Measurements from ENCODE around the gene HIRA.
"Not testable (repeated sequence)": the region's sequence is repeated elsewhere in the genome, so short reads cannot be mapped to it uniquely, and the experiment has no call there.

Gene HIRA

DNA sequence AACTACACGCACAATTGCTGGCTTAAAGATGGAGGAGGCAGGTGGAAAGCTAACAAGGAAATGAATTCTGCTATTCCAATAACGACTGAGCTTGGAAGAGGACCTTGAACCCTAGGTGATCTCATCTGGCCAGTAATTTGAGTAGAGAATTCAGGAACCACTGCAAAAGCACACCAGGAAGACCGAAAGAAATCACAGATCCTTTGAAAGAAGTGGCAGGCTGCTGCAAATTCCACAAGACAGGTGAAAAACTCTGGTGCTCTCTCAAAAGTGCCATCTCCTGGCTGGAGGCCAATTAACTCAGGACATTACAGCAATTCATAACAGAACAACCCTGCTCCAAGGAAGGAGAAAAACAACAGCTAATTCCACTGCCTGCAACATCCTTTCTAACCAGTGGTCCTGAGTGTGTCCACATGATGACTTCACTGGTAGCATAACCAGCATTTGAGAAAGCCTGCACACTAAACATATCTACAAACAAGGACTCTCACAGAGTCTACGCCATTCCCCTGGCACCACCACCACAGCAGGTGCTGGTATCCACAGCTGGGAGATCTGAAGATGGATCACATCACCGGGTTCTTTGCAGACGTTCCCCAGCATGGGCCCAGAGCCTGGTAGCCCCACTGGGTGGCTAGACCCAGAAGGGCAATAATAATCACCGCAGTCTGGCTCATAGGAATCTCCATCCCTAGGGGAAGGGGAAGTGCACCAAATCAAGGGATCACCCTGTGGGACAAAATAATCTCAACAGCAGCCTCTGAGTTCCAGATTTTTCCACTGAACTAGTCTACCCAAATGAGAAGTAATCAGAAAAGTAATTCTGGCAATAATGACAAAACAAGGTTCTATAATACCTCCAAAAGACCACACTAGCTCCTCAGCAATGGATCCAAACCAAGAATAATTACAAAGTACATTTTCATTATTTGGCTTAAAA is 95.1 kb downstream of the HIRA start:
- in situ Hi-C loops (cut with HindIII; ENCODE audit: low sequenced_read_pairs): no loop called here

DNA sequence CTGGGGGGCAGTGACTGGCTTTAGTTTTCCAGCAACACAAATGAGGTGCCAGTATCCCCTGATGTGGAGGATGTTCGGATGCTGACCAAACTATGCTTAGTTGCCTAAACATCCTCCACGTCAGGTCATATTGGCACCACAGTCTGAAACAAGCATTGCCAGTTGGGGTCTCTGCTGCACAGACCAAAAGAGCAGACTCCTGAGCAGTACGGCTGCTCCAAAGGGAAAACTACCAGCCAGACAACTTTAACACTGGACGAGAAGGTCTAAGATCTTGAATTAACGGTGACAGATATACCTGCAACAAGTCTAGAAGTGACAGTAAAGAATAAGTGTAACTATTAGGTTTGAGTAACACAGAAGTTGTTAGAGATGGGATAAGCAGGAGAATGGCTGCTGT is 99.6 kb downstream of the HIRA start:
- in situ Hi-C loops (cut with HindIII; ENCODE audit: low sequenced_read_pairs): no loop called here

DNA sequence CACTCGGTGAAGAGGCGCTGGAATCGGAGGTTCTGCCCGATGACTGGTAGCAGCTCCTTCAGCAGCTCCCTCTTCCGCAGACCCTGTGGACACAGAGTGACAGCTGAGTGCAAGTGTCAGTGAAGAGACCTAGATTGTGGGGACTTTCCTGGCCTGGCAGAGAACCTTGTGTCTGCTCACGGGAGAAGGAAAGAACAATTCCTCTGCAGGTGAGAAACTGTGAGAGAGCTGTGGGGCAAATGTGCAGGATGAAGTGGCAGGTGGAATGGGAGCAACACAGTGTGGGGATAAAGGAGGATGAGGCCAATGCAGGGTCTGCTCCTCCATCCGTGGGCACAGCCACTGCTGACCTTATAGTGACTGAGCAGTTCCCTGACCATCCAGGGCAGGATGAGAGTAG is 100.1 kb downstream of the HIRA start:
- in situ Hi-C loops (cut with HindIII; ENCODE audit: low sequenced_read_pairs): no loop called here

DNA sequence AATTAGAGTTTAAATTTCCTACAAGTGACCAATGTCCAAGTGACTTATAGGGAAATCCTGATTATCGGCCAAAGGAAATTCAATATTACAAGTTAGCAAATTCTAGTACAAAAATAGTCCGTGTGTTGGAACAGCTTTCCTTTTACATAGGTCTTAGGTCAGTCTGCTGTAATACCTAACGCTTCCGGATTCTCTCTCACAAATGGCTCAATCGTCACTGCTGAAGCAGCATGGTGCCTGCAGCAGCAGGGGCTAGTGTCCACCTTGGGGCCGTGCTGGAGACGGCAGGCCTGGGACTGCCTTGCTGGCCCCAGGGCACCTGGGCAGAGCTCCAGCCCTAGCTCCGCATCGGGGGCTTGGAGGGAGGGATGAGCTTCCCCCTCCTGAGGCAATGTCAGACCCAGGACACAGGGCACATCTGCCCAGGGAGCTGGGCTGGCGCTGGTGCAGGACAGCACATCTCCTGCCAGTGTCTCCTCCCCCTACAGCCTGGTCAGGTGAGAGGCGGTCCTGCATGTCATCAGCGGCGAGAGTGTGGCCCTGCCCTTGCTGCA is 100.6 kb downstream of the HIRA start:
- in situ Hi-C loops (cut with HindIII; ENCODE audit: low sequenced_read_pairs): no loop called here

DNA sequence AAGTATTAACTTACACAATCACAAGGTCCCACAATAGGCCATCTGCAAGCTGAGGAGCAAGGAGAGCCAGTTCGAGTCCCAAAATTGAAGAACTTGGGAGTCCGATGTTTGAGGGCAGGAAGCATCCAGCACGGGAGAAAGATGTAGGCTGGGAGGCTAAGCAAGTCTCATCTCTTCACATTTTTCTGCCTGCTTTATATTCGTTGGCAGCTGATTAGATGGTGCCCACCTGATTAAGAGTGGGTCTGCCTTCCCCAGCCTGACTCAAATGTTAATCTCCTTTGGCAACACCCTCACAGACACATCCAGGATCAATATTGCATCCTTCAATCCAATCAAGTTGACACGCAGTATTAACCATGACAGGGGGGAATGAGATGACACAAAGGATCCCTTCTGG is 101.3 kb downstream of the HIRA start:
- in situ Hi-C loops (cut with HindIII; ENCODE audit: low sequenced_read_pairs): not testable (repeated sequence)

DNA sequence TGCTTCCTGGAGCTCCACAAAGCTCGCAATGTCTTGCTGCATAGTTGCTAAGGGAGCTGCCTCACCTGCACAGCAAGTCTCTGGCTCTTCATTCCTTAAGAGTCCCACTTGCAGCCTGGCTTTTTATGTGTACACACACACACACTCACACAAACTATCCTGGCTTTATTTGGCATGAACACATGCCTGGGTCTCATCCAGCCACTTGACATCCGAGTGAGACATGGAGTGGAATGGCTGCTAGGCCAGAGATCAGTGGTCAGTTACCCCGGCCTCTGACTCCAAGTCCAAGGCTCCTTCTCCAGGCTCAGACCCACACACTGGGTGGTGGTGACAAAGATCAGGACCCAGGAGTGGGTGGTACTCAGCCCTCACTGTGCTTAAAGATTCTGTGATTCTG is 102.1 kb downstream of the HIRA start:
- in situ Hi-C loops (cut with HindIII; ENCODE audit: low sequenced_read_pairs): no loop called here

DNA sequence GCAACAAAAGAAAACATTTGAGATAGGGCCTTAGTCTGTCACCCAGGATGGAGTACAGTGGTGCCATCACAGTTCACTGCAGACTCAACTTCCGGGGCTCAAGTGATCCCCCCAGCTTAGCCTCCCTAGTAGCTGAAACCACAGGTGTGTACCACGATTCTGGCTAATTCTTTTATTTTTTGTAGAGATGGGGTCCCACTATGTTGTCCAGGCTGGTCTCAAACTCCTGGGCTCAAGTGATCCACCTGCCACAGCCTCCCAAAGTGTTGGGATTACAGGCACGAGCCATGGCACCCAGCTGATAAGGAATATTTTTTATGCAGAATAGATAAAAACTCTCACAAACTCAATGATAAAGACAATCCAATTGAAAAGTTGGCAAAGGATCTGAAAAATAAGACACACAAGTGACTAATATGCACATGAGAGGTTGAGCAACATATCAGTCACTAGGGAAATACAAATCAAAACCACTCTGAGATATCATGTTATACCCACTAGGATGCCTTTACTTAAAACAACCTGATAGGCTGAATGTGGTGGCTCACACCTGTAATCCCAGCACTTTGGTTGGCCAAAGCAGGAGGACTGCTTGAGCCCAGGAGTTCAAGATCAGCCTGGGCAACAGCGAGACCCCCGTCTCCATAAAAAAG is 106.1 kb downstream of the HIRA start:
- in situ Hi-C loops (cut with HindIII; ENCODE audit: low sequenced_read_pairs): no loop called here

DNA sequence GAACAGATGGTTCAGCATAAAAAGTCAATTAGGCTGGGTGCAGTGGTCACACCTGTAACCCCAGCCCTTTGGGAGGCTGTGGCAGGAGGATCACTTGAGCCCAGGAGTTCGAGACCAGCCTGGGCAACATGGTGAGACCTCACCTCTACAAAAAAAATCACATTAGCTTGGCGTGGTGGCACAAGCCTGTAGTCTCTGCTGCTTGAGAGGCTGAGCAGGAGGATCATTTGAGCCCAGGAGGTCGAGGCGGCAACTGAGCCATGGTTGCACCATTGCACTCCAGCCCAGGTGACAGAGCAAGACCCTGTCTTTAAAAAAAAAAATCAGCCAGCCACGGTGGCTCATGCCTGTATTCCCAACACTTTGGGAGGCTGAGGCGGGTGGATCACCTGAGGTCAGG is 108.1 kb downstream of the HIRA start:
- in situ Hi-C loops (cut with HindIII; ENCODE audit: low sequenced_read_pairs): not testable (repeated sequence)

DNA sequence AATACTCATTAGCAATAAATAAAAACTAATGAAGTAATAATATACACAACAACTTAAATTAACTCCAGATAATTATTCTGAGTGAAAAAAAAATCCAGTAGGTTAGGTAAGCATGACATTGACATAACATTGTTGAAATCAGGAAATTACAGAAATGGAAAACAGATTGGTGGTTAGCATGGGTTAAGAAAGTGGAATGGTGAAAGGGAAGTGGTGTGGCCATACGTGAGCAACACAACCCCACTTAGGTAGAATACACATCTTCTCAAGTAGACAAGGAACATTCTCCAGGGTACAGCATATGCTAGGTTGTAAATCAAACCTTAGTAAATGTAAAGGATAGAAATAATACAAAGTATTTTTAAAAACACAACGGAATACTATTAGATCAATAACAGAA is 109.8 kb downstream of the HIRA start:
- in situ Hi-C loops (cut with HindIII; ENCODE audit: low sequenced_read_pairs): no loop called here

DNA sequence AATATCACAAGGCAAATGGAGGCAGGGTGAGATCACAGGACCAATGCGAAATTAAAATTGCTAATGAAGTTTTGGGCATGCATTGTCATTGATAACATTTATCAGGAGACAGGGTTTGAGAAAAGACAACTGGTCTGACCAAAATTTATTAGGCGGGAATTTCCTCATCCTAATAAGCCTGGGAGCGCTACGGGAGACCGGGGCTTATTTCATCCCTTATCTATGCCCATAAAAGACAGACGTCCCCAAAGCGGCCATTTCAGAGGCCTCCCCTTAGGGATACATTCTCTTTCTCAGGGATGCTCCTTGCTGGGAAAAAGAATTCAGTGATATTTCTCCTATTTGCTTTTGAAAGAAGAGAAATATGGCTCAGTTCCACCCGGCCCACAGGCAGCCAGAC is 111.4 kb downstream of the HIRA start:
- in situ Hi-C loops (cut with HindIII; ENCODE audit: low sequenced_read_pairs): not testable (repeated sequence)

DNA sequence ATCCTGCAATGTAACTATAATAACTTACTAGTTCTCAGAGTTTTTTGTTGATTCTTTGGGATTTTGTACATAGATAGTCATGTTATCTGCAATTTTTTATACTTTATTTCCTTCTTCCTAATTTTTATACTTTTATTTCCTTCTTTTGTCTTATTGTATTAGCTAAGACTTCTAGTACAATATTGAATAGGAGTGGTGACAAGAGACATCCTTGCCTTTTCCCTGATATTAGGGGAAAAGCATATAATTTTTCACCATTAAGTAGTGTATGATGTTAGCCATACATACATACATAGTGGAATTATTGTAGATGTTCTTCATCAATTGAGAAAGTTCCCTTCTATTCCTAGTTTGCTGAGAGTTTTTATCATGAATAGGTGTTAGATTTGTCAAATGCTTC is 112.3 kb downstream of the HIRA start:
- in situ Hi-C loops (cut with HindIII; ENCODE audit: low sequenced_read_pairs): no loop called here

DNA sequence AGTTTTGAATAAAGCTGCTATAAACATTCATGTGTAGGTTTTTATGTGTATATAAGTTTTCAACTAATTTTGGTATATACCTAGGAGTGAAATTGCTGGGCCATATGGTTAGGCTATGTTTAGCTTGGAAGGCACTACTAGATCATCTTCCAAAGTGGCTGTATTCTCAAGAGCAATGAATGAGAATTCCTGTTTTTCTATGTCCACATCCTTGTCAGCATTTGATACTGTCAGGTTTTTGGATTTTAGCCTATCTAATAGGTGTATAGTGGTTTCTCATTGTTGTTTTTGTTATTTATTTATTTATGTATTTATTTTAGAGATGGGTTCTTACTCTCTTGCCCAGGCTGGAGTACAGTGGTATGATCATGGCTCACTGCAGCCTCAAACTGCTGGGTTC is 113.7 kb downstream of the HIRA start:
- in situ Hi-C loops (cut with HindIII; ENCODE audit: low sequenced_read_pairs): no loop called here

DNA sequence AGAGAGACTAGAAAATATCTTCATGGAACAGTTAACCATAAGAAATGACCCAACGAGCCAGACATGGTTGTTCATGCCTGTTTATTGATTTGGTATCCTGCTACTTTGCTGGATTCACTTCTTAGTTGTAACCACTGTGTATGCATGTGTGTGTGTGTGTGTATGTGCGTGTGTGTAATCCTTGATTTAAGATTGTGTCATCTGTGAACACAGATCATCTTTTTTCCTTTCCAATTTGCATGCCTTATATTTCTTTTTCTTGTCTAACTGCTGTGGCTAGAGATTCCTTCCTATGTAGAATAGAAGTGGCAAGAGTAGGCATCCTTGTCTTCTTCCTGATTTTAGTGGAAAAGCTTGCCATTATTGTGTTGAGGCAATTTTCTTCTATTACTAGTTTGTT is 123.7 kb downstream of the HIRA start:
- in situ Hi-C loops (cut with HindIII; ENCODE audit: low sequenced_read_pairs): no loop called here

DNA sequence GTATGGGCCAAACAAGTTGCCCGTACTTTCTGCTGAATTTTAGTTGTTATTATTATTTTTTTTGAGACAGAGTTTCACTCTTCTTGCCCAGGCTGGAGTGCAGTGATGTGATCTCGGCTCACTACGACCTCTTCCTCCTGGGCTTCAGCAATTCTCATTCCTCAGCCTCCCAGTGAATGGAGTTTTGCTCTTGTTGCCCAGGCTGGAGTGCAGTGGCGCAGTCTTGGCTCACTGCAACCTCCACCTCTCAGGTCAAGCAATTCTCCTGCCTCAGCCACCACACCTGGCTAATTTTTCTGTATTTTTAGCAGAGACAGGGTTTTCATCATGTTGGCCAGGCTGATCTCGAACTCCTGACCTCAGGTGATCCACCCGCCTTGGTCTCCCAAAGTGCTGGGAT is 125.0 kb downstream of the HIRA start:
- in situ Hi-C loops (cut with HindIII; ENCODE audit: low sequenced_read_pairs): not testable (repeated sequence)

DNA sequence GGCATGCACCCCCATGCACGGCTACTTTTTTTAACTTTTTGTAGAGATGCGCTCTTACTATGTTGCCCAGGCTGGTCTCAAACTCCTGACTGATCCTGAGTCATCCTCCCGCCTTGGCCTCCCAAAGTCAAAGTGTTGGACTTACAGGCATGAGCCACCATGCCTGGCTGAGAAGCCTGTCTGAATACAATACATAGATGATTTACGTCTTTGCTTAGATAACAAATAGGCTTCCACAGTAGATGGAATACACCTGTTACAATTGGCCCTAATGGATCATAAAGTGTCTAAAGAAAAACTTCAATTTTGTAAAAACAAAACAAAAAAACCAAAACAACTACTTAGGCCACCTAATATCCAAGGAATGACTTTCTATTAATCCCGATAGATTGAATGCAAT is 127.0 kb downstream of the HIRA start:
- in situ Hi-C loops (cut with HindIII; ENCODE audit: low sequenced_read_pairs): no loop called here

DNA sequence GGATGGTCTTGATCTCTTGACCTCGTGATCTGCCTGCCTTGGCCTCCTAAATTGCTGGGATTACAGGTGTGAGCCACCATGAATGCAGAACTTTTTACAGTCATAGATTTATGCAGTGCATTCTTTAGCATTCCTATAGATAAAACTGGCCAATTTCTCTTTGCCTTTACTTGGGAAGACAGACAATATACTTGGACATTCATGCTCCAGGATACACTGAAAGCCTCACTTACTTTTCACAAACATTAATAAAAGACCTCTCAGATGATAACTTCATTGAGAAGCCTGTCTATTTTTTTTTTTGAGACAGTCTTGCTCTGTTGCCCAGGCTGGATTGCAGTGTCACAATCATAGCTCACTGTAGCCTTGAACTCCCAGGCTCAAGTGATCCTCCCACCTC is 127.7 kb downstream of the HIRA start:
- in situ Hi-C loops (cut with HindIII; ENCODE audit: low sequenced_read_pairs): no loop called here

DNA sequence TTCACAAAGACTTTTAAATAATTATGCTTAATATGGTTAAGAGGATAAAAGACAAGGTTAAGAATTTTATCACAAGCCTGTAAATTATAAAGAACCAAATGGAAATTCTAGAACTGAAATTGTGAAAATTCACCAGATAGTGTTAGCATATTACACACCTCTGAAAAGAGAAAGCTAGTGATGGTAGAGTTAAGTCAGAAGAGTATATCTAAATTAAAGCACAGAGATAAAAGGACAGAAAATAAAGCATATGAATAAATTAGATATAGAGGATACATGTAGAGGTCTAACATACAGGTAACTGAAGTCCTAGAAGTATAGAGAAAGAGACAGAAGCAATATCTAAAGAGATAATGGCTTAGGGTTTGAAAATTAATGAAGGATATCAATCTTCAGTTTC is 135.8 kb downstream of the HIRA start:
- in situ Hi-C loops (cut with HindIII; ENCODE audit: low sequenced_read_pairs): no loop called here

DNA sequence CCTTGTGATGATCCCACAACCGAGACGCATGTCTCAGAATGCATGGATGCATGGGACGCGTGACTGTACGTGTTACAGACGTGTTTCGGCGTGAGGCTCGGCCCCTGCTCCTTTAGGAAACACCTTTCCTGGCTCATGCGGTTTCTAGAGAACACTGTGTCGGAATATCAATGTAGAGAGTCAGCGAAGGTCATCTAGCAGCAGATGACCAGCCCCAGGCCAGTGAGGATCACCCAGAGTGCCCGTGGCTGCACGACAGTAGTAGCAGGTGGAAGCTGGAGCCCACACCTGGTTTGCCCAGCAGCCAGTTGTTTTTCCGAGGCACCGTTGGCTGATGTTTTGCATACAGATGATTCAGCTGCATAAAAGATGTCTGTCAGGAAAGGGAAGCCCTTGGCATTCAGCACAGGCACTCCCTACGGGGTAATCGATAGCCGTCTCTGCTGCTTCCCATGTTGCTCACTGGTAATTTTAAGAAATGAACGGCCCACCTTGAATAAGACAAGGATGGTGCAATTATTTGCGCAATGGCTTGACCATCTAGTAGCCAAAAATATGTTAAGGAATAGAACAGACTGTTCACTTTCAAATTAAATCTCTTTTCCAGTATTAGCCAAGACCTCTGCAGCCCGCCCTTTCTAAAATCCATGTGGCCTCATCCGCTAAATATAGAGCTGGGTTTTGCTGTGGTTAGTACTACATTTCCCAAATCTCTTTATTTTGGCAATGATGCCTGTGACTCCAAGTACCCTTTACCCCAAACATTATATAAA is 138.9 kb downstream of the HIRA start:
- in situ Hi-C loops (cut with HindIII; ENCODE audit: low sequenced_read_pairs): no loop called here

DNA sequence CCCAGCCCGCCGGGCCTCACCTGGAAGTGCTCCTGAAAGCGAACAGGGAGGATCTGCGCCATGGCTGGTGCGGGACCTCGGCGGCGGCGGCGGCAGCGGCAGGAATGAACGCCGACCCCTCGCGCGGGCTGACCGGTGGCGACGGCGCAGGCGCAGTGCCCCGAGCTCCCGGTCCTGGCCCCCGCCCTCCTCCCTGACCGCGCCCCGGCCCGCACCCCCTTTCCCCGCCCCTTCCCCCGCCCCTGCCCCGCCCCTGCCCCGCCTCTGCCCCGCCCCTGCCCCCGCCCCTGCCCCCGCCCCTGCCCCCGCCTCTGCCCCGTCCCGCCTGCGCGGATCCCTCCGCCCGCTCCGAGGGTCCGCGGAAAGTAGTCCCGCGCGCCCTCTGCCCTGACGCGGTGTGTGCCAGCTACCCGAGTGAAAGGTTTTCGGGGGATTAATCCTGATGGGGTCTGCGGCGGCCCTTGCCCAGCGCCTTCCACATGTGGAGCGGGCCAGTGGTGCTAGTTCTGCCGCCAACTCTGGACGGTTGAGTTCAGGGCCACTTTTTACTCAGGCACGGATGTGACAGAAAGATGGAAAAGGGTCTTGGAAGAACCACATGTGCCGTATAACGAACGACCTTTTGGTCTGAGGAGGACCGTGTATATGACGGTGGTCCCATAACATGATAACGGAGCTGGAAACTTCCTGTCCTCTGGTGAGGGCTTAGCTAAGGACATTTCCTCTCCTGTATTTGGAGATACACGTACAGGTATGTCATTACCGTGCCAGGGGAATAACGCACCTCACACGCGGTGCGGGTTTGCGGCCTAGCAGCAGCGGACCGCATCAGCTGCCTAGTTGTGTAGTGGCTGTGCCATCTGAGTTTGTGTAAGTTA is 139.7 kb downstream of the HIRA start, which contains the start of gene CLTCL1:
Gene CLTCL1, minus strand, starts transcription at position 140 of the 878 bp plus-strand sequence. Its CDS starts 78 bp downstream, at position 62.
- in situ Hi-C loops (cut with HindIII; ENCODE audit: low sequenced_read_pairs): no loop called here

DNA sequence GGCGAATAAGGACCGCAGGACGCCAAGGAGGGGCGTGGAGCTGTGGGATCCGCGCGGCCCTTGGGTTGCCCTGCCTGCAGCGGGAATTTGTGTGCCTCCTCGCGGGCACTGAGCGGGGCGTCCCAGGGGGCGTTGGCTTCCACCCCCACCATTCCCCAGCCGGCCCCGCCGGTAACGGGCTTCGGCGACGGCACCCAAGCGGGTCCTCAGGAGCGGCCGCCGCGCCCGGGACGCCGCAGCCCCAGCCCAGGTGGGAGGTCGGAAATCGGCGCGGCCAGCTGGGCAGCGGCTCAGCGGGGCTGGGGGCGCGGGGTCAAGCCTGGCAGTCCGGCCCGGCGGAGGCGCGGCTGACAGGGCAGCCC is 140.3 kb downstream of the HIRA start:
- in situ Hi-C loops (cut with HindIII; ENCODE audit: low sequenced_read_pairs): no loop called here
